SIG-M5 treated with dmso at 0.1 percent for 504 hours (cell line): ENCODE data around the gene ARHGAP12.
A peak's percentile ranks its signal among the peaks of the same experiment; 100 is the strongest.

ENCODE experiments used
- DNase-seq: peaks from one replicate; lab custom pipeline; 2025; ENCODE audit not compliant: unreplicated experiment; lab: John Stamatoyannopoulos, UW

The ARHGAP12 gene

GRCh38 chr10:31952066-31952465 lies 23.4 kb upstream of the ARHGAP12 start:
- DNase-seq, result no peak

- peak; percentile 64 for DNase-seq
Observed at GRCh38 chr10:31949266-31949665, 20.6 kb upstream of the ARHGAP12 start.

GRCh38 chr10:31948021-31948420 lies 19.4 kb upstream of the ARHGAP12 start:
- DNase-seq, result no peak

GRCh38 chr10:31947144-31947926 lies 18.7 kb upstream of the ARHGAP12 start:
- peak; percentile 88 for DNase-seq

GRCh38 chr10:31945392-31945791 lies 16.8 kb upstream of the ARHGAP12 start:
- DNase-seq, result no peak

GRCh38 chr10:31944071-31944433 lies 15.4 kb upstream of the ARHGAP12 start:
- no peak for DNase-seq

GRCh38 chr10:31942892-31943291 lies 14.3 kb upstream of the ARHGAP12 start:
- DNase-seq, result peak; percentile 41

- no peak for DNase-seq
Observed at GRCh38 chr10:31942435-31942834, 13.8 kb upstream of the ARHGAP12 start.

GRCh38 chr10:31940839-31941653 lies 12.4 kb upstream of the ARHGAP12 start:
- DNase-seq, result peak; percentile 15

GRCh38 chr10:31939797-31940708 lies 11.4 kb upstream of the ARHGAP12 start:
- DNase-seq, result no peak

- no peak for DNase-seq
Observed at GRCh38 chr10:31937371-31937770, 8.7 kb upstream of the ARHGAP12 start.

- DNase-seq, result peak; percentile 50
Observed at GRCh38 chr10:31936933-31937332, 8.3 kb upstream of the ARHGAP12 start.

GRCh38 chr10:31936086-31936485 lies 7.5 kb upstream of the ARHGAP12 start:
- DNase-seq, result no peak

GRCh38 chr10:31935678-31936077 lies 7.0 kb upstream of the ARHGAP12 start:
- DNase-seq, result no peak

- no peak for DNase-seq
Observed at GRCh38 chr10:31932838-31933237, 4.2 kb upstream of the ARHGAP12 start.

- DNase-seq, result no peak
Observed at GRCh38 chr10:31930856-31931255, 2.2 kb upstream of the ARHGAP12 start.

- peak; percentile 70 for DNase-seq
Observed at GRCh38 chr10:31930023-31930751, 1.6 kb upstream of the ARHGAP12 start.

- no peak for DNase-seq
Observed at GRCh38 chr10:31929261-31930022, 811 bp upstream of the ARHGAP12 start.

- peak; percentile 52 for DNase-seq
Observed at GRCh38 chr10:31927884-31928548, 615 bp downstream of the ARHGAP12 start.
